Measurements from ENCODE around the gene CHAF1B. TPM values are rescaled to one million over a fixed set of nuclear protein-coding genes. Genes with fewer than 3 reads are reported as not detected.

CHAF1B gene
- total and polyA plus RNA-seq, 10 of the 15 experiments (the other 5 are each of a cell fraction or from before 2014, with no cell fraction given), result 5.9 to 31.5 (median 17.3) TPM

DNA sequence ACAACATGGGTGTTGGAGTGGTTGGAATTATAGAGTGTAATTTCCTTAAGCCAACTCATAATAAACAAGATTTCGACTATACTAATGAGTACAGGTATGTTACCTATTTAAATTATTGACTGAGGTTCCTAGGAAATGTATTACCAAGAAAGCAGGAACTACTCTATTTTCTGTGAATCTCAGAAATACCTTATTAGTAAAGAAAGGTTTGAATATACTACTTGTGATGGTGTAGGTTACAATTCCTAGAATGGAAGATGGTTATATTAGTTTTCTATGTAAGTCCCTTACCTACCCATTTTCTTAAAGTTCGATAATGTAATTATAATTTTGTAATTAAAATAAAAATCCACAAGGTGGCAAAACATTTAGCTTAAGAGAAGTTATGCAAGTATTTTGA is 35.9 kb upstream of the CHAF1B start:
- H3K4me3 ChIP-seq, result no peak overlapping the region
- DNase-seq (ENCODE audit: low read depth, low spot score) (no peak), FAIRE-seq (no peak), ATAC-seq (no peak)
- TF ChIP-seq, protein P1, sequence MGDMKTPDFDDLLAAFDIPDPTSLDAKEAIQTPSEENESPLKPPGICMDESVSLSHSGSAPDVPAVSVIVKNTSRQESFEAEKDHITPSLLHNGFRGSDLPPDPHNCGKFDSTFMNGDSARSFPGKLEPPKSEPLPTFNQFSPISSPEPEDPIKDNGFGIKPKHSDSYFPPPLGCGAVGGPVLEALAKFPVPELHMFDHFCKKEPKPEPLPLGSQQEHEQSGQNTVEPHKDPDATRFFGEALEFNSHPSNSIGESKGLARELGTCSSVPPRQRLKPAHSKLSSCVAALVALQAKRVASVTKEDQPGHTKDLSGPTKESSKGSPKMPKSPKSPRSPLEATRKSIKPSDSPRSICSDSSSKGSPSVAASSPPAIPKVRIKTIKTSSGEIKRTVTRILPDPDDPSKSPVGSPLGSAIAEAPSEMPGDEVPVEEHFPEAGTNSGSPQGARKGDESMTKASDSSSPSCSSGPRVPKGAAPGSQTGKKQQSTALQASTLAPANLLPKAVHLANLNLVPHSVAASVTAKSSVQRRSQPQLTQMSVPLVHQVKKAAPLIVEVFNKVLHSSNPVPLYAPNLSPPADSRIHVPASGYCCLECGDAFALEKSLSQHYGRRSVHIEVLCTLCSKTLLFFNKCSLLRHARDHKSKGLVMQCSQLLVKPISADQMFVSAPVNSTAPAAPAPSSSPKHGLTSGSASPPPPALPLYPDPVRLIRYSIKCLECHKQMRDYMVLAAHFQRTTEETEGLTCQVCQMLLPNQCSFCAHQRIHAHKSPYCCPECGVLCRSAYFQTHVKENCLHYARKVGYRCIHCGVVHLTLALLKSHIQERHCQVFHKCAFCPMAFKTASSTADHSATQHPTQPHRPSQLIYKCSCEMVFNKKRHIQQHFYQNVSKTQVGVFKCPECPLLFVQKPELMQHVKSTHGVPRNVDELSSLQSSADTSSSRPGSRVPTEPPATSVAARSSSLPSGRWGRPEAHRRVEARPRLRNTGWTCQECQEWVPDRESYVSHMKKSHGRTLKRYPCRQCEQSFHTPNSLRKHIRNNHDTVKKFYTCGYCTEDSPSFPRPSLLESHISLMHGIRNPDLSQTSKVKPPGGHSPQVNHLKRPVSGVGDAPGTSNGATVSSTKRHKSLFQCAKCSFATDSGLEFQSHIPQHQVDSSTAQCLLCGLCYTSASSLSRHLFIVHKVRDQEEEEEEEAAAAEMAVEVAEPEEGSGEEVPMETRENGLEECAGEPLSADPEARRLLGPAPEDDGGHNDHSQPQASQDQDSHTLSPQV (IDR thresholded peaks at IDR 0.05), result no peak
- TF ChIP-seq SMARCA5 (IDR thresholded peaks at IDR 0.05), result no peak
- no peak for TF ChIP-seq YBX1 (IDR thresholded peaks at IDR 0.05)
- TF ChIP-seq, protein P2, sequence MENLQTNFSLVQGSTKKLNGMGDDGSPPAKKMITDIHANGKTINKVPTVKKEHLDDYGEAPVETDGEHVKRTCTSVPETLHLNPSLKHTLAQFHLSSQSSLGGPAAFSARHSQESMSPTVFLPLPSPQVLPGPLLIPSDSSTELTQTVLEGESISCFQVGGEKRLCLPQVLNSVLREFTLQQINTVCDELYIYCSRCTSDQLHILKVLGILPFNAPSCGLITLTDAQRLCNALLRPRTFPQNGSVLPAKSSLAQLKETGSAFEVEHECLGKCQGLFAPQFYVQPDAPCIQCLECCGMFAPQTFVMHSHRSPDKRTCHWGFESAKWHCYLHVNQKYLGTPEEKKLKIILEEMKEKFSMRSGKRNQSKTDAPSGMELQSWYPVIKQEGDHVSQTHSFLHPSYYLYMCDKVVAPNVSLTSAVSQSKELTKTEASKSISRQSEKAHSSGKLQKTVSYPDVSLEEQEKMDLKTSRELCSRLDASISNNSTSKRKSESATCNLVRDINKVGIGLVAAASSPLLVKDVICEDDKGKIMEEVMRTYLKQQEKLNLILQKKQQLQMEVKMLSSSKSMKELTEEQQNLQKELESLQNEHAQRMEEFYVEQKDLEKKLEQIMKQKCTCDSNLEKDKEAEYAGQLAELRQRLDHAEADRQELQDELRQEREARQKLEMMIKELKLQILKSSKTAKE (IDR thresholded peaks at IDR 0.05; ENCODE audit: low read depth, poor library complexity, severe bottlenecking), result no peak
- no peak for TF ChIP-seq DPF2 (IDR thresholded peaks at IDR 0.05)
- TF ChIP-seq, protein P3, sequence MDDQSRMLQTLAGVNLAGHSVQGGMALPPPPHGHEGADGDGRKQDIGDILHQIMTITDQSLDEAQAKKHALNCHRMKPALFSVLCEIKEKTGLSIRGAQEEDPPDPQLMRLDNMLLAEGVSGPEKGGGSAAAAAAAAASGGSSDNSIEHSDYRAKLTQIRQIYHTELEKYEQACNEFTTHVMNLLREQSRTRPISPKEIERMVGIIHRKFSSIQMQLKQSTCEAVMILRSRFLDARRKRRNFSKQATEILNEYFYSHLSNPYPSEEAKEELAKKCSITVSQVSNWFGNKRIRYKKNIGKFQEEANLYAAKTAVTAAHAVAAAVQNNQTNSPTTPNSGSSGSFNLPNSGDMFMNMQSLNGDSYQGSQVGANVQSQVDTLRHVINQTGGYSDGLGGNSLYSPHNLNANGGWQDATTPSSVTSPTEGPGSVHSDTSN (IDR thresholded peaks at IDR 0.05; ENCODE audit: insufficient replicate concordance, low read depth, low read length), result no peak
- TF ChIP-seq BMI1 (IDR thresholded peaks at IDR 0.05; ENCODE audit: borderline replicate concordance), result no peak
- TF ChIP-seq, protein P4, sequence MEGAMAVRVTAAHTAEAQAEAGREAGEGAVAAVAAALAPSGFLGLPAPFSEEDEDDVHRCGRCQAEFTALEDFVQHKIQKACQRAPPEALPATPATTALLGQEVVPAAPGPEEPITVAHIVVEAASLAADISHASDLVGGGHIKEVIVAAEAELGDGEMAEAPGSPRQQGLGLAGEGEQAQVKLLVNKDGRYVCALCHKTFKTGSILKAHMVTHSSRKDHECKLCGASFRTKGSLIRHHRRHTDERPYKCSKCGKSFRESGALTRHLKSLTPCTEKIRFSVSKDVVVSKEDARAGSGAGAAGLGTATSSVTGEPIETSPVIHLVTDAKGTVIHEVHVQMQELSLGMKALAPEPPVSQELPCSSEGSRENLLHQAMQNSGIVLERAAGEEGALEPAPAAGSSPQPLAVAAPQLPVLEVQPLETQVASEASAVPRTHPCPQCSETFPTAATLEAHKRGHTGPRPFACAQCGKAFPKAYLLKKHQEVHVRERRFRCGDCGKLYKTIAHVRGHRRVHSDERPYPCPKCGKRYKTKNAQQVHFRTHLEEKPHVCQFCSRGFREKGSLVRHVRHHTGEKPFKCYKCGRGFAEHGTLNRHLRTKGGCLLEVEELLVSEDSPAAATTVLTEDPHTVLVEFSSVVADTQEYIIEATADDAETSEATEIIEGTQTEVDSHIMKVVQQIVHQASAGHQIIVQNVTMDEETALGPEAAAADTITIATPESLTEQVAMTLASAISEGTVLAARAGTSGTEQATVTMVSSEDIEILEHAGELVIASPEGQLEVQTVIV (IDR thresholded peaks at IDR 0.05; ENCODE audit: borderline replicate concordance, partially characterized antibody), result no peak
- TF ChIP-seq ZNF207 (IDR thresholded peaks at IDR 0.05; ENCODE audit: borderline replicate concordance), result no peak
- TF ChIP-seq IKZF1 (conservative IDR thresholded peaks at IDR 0.05), result no peak
- no peak for TF ChIP-seq EGR1 (IDR thresholded peaks at IDR 0.05; ENCODE audit: borderline replicate concordance in 1 of 2, low read depth in 2 of 2, low read length in 2 of 2)
- ChIA-PET RAD21 (ENCODE audit: unreplicated experiment) (no interaction called here), SMC1A (ENCODE audit: uncharacterized antibody, unreplicated experiment) (interaction anchor here (1.2 kb wide), 1 partner anchor 29 kb away, joined by 3 read pairs; no protein-coding TSS in a partner anchor), POLR2A (no interaction called here), CTCF (interaction anchor here (0.6 to 1.0 kb wide), 2 partner anchors 54 to 208 kb away, joined by 3 read pairs; no protein-coding TSS in a partner anchor)
- peaks cover 8 to 18% of the 10 kb centered on the region in 2 experiments for H3K36me3 ChIP-seq (ENCODE audit: control insufficient read depth in 2 of 2, insufficient read depth in 2 of 2, low read length in 1 of 2)
- H3K9me3 ChIP-seq (replicated peaks; ENCODE audit: control insufficient read depth, insufficient read depth, low read length), result no peaks in the 10 kb centered on the region
- no peaks in the 10 kb centered on the region for H3K79me2 ChIP-seq (ENCODE audit: control insufficient read depth, insufficient read depth, low read length)
- intact Hi-C loops (cut with micrococcal nuclease; ENCODE audit: unreplicated experiment), result no loop called here
- H3K27ac ChIP-seq (ENCODE audit: control insufficient read depth, insufficient read depth), result no peak overlapping the region
- WGBS (ENCODE audit: insufficient coverage, insufficient replicate concordance, low lambda C conversion rate, missing lambda C conversion rate), result 100% methylated on average over 2 of the region's 2 CpGs
- no peak overlapping the region for H3K4me2 ChIP-seq (ENCODE audit: control insufficient read depth, insufficient read depth)
- no peaks in the 10 kb centered on the region for H3K4me1 ChIP-seq (ENCODE audit: control insufficient read depth, insufficient read depth, low read length)
- no peak overlapping the region for H3K9ac ChIP-seq (ENCODE audit: control insufficient read depth, insufficient read depth, low read length)
- no peak overlapping the region for H2AFZ ChIP-seq (ENCODE audit: control insufficient read depth, low read depth, low read length)
- in situ Hi-C loops (cut with MboI), result no loop called here
- no TSS peak for BruUV-seq (replicated peaks)
- no peaks in the 10 kb centered on the region for H3K27me3 ChIP-seq (replicated peaks in 1 of 2; ENCODE audit: control insufficient read depth in 2 of 2, insufficient read depth in 2 of 2, low read length in 1 of 2)
- no peaks in the 10 kb centered on the region for H4K20me1 ChIP-seq (ENCODE audit: control insufficient read depth, insufficient read depth)

Data from GM12878 (cell line).